ENCODE data around the gene CEP57L1. TPM values are rescaled to one million over a fixed set of nuclear protein-coding genes. Genes with fewer than 3 reads are reported as not detected.
"Not testable (repeated sequence)": the region's sequence is repeated elsewhere in the genome, so short reads cannot be mapped to it uniquely, and the experiment has no call there.

Gene CEP57L1
- total and polyA plus RNA-seq, 10 of the 15 experiments (the other 5 are each of a cell fraction or from before 2014, with no cell fraction given), result 12.7 to 30.5 (median 21.9) TPM

- ChIA-PET CTCF (interaction anchor here (0.6 to 3.7 kb wide), 4 partner anchors 11 to 370 kb away, joined by 3 to 34 read pairs (median 3); no protein-coding TSS in a partner anchor), SMC1A (ENCODE audit: uncharacterized antibody, unreplicated experiment) (interaction anchor here (0.7 to 2.8 kb wide), 5 partner anchors 10 to 617 kb away, joined by 3 to 13 read pairs (median 4); partner anchors contain the start of gene SESN1), RAD21 (ENCODE audit: unreplicated experiment) (interaction anchor here (0.6 to 1.3 kb wide), 3 partner anchors 11 to 179 kb away, joined by 3 read pairs; partner anchors contain the start of genes CEP57L1 and SESN1), POLR2A (interaction anchor here (1.2 kb wide), 1 partner anchor 10 kb away, joined by 6 read pairs; the partner anchor contains the start of genes CEP57L1 and SESN1)
- H3K9ac ChIP-seq (ENCODE audit: control insufficient read depth, insufficient read depth, low read length); H4K20me1 ChIP-seq (ENCODE audit: control insufficient read depth, insufficient read depth); DNase-seq (ENCODE audit: low read depth, low spot score); intact Hi-C loops (cut with micrococcal nuclease; ENCODE audit: unreplicated experiment); H3K27ac ChIP-seq (ENCODE audit: control insufficient read depth, insufficient read depth); ATAC-seq; H3K79me2 ChIP-seq (ENCODE audit: control insufficient read depth, insufficient read depth, low read length); H3K4me2 ChIP-seq (ENCODE audit: control insufficient read depth, insufficient read depth); H3K4me3 ChIP-seq; H3K27me3 ChIP-seq (replicated peaks in 1 of 2; ENCODE audit: control insufficient read depth in 2 of 2, insufficient read depth in 2 of 2, low read length in 1 of 2); H3K4me1 ChIP-seq (ENCODE audit: control insufficient read depth, insufficient read depth, low read length); H3K36me3 ChIP-seq (ENCODE audit: control insufficient read depth in 2 of 2, insufficient read depth in 2 of 2, low read length in 1 of 2); H3K9me3 ChIP-seq (replicated peaks; ENCODE audit: control insufficient read depth, insufficient read depth, low read length); FAIRE-seq; BruUV-seq (replicated peaks); H2AFZ ChIP-seq (ENCODE audit: control insufficient read depth, low read depth, low read length); in situ Hi-C loops (cut with MboI): not testable (repeated sequence)
- WGBS (ENCODE audit: insufficient coverage, insufficient replicate concordance, low lambda C conversion rate, missing lambda C conversion rate), result 90% methylated on average over 8 of the region's 8 CpGs
Measured at GRCh38 chr6:109084146-109084545, 11.2 kb upstream of the CEP57L1 start.

- 91% methylated on average over 5 of the region's 5 CpGs for WGBS (ENCODE audit: insufficient coverage, insufficient replicate concordance, low lambda C conversion rate, missing lambda C conversion rate)
- in situ Hi-C loops (cut with MboI), result no loop called here
- Histone ChIP-seq H3K36me3 (ENCODE audit: control insufficient read depth in 2 of 2, insufficient read depth in 2 of 2, low read length in 1 of 2) (no peaks in the 10 kb centered on the region), H3K4me2 (ENCODE audit: control insufficient read depth, insufficient read depth) (no peak overlapping the region), H3K79me2 (ENCODE audit: control insufficient read depth, insufficient read depth, low read length) (no peaks in the 10 kb centered on the region), H3K9ac (ENCODE audit: control insufficient read depth, insufficient read depth, low read length) (no peak overlapping the region), H4K20me1 (ENCODE audit: control insufficient read depth, insufficient read depth) (no peaks in the 10 kb centered on the region), H3K27me3 (replicated peaks in 1 of 2; ENCODE audit: control insufficient read depth in 2 of 2, insufficient read depth in 2 of 2, low read length in 1 of 2) (no peaks in the 10 kb centered on the region), H3K9me3 (replicated peaks; ENCODE audit: control insufficient read depth, insufficient read depth, low read length) (no peaks in the 10 kb centered on the region), H3K4me1 (ENCODE audit: control insufficient read depth, insufficient read depth, low read length) (no peaks in the 10 kb centered on the region), H3K4me3 (no peak overlapping the region), H2AFZ (ENCODE audit: control insufficient read depth, low read depth, low read length) (no peak overlapping the region), H3K27ac (ENCODE audit: control insufficient read depth, insufficient read depth) (no peak overlapping the region)
- no peak for TF ChIP-seq CEBPB (IDR thresholded peaks at IDR 0.05; ENCODE audit: borderline replicate concordance in 1 of 2, low read depth in 2 of 2, low read length in 2 of 2)
- TF ChIP-seq MLLT1 (IDR thresholded peaks at IDR 0.05), result no peak
- TF ChIP-seq POU2F2 (IDR thresholded peaks at IDR 0.05; ENCODE audit: borderline replicate concordance, low read depth, low read length), result no peak
- TF ChIP-seq BCL11A (IDR thresholded peaks at IDR 0.05; ENCODE audit: low read depth, low read length), result no peak
- no peak for TF ChIP-seq RBBP5 (conservative IDR thresholded peaks at IDR 0.05)
- no peak for TF ChIP-seq HCFC1 (IDR thresholded peaks at IDR 0.05; ENCODE audit: low read length)
- no peak for TF ChIP-seq MXI1 (IDR thresholded peaks at IDR 0.05; ENCODE audit: low read depth, low read length)
- CTCF ChIA-PET, result interaction anchor here (0.6 to 8.5 kb wide), 2 partner anchors 14 to 317 kb away, joined by 4 to 38 read pairs; no protein-coding TSS in a partner anchor
- DNase-seq (ENCODE audit: low read depth, low spot score) (no peak), ATAC-seq (no peak), FAIRE-seq (no peak)
- POLR2A ChIA-PET, result no interaction called here
- no TSS peak for BruUV-seq (replicated peaks)
- intact Hi-C loops (cut with micrococcal nuclease; ENCODE audit: unreplicated experiment), result no loop called here
- SMC1A ChIA-PET (ENCODE audit: uncharacterized antibody, unreplicated experiment), result interaction anchor here (0.6 kb wide), 1 partner anchor 17 kb away, joined by 3 read pairs; no protein-coding TSS in a partner anchor
- RAD21 ChIA-PET (ENCODE audit: unreplicated experiment), result no interaction called here
Measured at GRCh38 chr6:109087661-109088264, 7.5 kb upstream of the CEP57L1 start.
